ENCODE results near the gene NFYC.
A peak's percentile ranks its signal among the peaks of the same experiment; 100 is the strongest.
"Not testable (repeated sequence)": the region's sequence is repeated elsewhere in the genome, so short reads cannot be mapped to it uniquely, and the experiment has no call there.

The NFYC gene

DNA sequence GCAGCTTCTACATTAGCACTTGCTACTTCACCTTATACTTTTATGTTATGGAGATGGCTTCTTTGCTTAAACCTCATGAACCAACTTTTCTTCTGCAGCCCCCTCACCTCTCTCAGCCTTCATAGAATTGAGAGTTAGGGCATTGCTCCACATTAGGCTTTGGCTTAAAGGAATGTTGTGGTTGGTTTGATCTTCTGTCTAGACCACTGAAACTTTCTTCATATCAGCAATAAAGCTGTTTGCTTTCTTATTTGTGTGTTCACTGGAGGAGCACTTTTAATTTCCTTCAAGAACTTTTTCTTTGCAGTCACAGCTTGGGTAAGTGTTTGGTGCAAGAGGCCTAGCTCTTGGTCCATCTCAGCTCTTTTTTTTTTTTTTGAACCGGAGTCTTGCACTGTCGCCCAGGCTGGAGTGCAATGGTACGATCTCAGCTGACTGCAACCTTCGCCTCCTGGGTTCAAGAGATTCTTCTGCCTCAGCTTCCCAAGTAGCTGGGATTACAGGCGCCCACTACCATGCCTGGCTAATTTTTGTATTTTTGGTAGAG, 37.9 kb downstream of the NFYC start:
- H3K9me3 Mint-ChIP-seq; H3K27ac Mint-ChIP-seq; H3K27me3 Mint-ChIP-seq; H3K4me3 Mint-ChIP-seq; H3K36me3 Mint-ChIP-seq (ENCODE audit: low read depth); DNase-seq; ATAC-seq: not testable (repeated sequence)
- H3K4me1 Mint-ChIP-seq, result peaks cover 45% of the 10 kb centered on the region

- H3K27ac Mint-ChIP-seq, result no peak overlapping the region
- H3K4me1 Mint-ChIP-seq, result peaks cover 44% of the 10 kb centered on the region
- no peak overlapping the region for H3K4me3 Mint-ChIP-seq
- H3K36me3 Mint-ChIP-seq (ENCODE audit: low read depth), result peaks cover 3% of the 10 kb centered on the region
- ATAC-seq (peak; percentile 49), DNase-seq (no peak)
- H3K27me3 Mint-ChIP-seq, result no peaks in the 10 kb centered on the region
- H3K9me3 Mint-ChIP-seq, result no peaks in the 10 kb centered on the region
Measured at GRCh38 chr1:40732756-40733301, 41.3 kb downstream of the NFYC start.

DNA sequence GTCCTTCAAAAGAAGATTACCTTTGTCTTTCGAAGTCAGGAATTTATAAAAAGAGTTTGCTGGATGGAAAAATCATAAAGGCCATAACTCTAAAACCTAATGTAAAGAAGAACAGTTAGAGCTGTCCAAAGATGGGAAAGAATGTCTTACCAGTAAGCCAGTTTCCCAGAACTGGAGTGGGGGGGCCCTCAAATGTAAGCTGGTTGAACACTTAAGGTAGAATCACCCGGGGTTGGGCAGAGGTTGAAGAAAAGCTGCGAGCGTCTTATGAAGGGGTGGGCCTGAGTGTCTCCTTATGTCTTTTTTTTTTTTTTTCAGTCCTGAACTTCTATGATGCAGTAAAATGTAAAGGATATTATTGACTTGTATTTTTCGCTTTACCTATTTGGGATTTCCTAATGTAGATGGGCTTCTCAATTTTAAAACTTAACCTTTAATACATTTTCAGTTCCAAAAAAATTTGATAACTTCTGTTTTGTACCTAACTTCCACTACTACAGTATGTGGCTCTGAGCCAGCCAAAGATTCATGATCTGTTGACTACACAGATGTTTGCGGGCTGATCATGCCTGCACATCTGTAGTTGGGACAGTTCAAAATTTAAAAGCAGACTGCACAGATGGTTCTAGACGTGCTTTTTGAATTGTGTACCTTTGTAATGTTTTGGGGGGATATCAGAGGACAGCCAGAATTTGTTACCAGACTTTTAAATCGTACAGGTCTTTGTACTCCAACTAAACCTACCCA, 43.6 kb downstream of the NFYC start:
- Mint-ChIP-seq H3K27me3 (no peaks in the 10 kb centered on the region), H3K4me3 (no peak overlapping the region), H3K4me1 (peaks cover 29% of the 10 kb centered on the region), H3K27ac (peak overlapping the region; percentile 50), H3K9me3 (no peaks in the 10 kb centered on the region), H3K36me3 (ENCODE audit: low read depth) (peaks cover 13% of the 10 kb centered on the region)
- DNase-seq (no peak), ATAC-seq (no peak)

DNA sequence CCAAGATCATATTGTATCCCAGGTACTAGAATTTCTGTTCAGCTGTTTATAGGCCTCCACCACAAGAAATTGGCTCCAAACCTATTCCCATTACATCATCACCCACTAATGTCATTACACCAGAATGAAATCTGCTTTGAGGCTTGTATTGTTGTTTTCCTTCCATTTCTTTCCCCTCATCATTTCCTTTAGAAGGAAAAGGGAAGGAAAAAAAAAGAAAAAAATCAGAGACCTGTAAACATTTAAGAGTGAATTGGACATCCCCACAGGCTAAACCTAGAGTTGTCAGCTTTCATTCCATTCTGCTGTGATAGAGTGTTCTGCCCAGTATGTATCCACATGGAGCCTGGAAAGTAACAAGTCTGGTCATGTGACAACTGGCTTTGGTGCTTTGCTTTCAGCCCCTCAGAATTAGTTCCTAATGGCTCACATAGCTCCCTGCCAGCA, 44.6 kb downstream of the NFYC start:
- no peaks in the 10 kb centered on the region for H3K27me3 Mint-ChIP-seq
- H3K36me3 Mint-ChIP-seq (ENCODE audit: low read depth), result peaks cover 18% of the 10 kb centered on the region
- H3K4me1 Mint-ChIP-seq, result peaks cover 31% of the 10 kb centered on the region
- no peak for ATAC-seq
- no peak overlapping the region for H3K4me3 Mint-ChIP-seq
- H3K9me3 Mint-ChIP-seq, result no peaks in the 10 kb centered on the region
- no peak for DNase-seq
- H3K27ac Mint-ChIP-seq, result no peak overlapping the region

GRCh38 chr1:40738831-40739230, 47.3 kb downstream of the NFYC start:
- ATAC-seq (no peak), DNase-seq (no peak)
- H3K9me3 Mint-ChIP-seq, result no peaks in the 10 kb centered on the region
- H3K4me1 Mint-ChIP-seq, result peaks cover 40% of the 10 kb centered on the region
- no peaks in the 10 kb centered on the region for H3K27me3 Mint-ChIP-seq
- H3K4me3 Mint-ChIP-seq, result no peak overlapping the region
- H3K36me3 Mint-ChIP-seq (ENCODE audit: low read depth), result peaks cover 38% of the 10 kb centered on the region
- no peak overlapping the region for H3K27ac Mint-ChIP-seq

GRCh38 chr1:40739455-40740008, 48.0 kb downstream of the NFYC start:
- Mint-ChIP-seq H3K27me3 (no peaks in the 10 kb centered on the region), H3K9me3 (no peaks in the 10 kb centered on the region), H3K36me3 (ENCODE audit: low read depth) (peaks cover 38% of the 10 kb centered on the region), H3K27ac (no peak overlapping the region), H3K4me3 (no peak overlapping the region), H3K4me1 (peaks cover 40% of the 10 kb centered on the region)
- DNase-seq (no peak), ATAC-seq (no peak)

- ATAC-seq (no peak), DNase-seq (no peak)
- Mint-ChIP-seq H3K4me1 (peaks cover 35% of the 10 kb centered on the region), H3K27me3 (no peaks in the 10 kb centered on the region), H3K36me3 (ENCODE audit: low read depth) (peaks cover 38% of the 10 kb centered on the region), H3K27ac (peak overlapping the region; percentile 23), H3K9me3 (no peaks in the 10 kb centered on the region), H3K4me3 (no peak overlapping the region)
Measured at GRCh38 chr1:40740039-40740996, 48.8 kb downstream of the NFYC start.

DNA sequence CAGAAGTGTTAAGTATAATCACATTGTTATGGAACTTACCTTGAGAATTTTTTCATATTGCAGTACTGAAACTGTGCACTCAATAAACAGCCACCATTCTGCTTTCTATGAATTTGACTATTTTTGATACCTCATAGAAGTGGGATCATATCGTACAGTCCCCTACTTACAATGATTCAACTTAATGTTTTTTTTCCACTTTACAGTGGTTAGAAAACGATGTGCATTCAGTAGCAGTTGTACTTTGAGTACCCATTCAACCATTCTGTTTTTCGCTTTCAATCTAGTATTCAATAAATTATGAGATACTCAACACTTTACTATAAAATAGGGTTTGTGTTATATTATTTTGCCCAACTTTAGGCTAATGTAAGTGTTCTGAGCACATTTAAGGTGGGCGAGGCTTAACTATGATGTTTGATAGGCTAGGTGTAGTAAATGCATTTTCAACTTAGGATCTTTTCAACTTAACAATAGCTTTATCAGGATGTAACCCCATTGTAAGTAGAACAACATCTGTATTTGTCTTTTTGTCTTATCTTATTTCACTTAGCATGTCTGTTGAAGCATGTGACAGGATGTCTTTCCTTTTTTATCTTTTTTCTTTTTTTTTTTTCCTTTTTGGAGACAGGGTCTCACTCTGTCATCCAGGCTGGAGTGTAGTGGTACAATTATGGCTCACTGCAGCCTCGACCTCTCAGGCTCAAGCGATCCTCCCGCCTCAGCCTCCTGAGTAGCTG, 49.7 kb downstream of the NFYC start:
- Mint-ChIP-seq H3K36me3 (ENCODE audit: low read depth) (peaks cover 38% of the 10 kb centered on the region), H3K4me3 (no peak overlapping the region), H3K27me3 (no peaks in the 10 kb centered on the region)

GRCh38 chr1:40742363-40743061, 51.0 kb downstream of the NFYC start:
- Mint-ChIP-seq H3K4me1 (peaks cover 49% of the 10 kb centered on the region), H3K4me3 (no peak overlapping the region), H3K27me3 (no peaks in the 10 kb centered on the region), H3K27ac (peak overlapping the region; percentile 70), H3K9me3 (no peaks in the 10 kb centered on the region), H3K36me3 (ENCODE audit: low read depth) (peaks cover 44% of the 10 kb centered on the region)
- ATAC-seq, result peak; percentile 87
- no peak for DNase-seq

More for the DNA sequence above, 49.7 kb downstream of the NFYC start:
- H3K27ac Mint-ChIP-seq, result no peak overlapping the region
- H3K9me3 Mint-ChIP-seq, result no peaks in the 10 kb centered on the region
- ATAC-seq (peak; percentile 28), DNase-seq (no peak)
- peaks cover 41% of the 10 kb centered on the region for H3K4me1 Mint-ChIP-seq

- H3K4me1 Mint-ChIP-seq, result peaks cover 49% of the 10 kb centered on the region
- DNase-seq (no peak), ATAC-seq (no peak)
- H3K36me3 Mint-ChIP-seq (ENCODE audit: low read depth), result peaks cover 49% of the 10 kb centered on the region
- no peaks in the 10 kb centered on the region for H3K27me3 Mint-ChIP-seq
- peak overlapping the region; percentile 4 for H3K27ac Mint-ChIP-seq
- H3K9me3 Mint-ChIP-seq, result no peaks in the 10 kb centered on the region
- H3K4me3 Mint-ChIP-seq, result no peak overlapping the region
Measured at GRCh38 chr1:40743452-40743851, 51.9 kb downstream of the NFYC start.

DNA sequence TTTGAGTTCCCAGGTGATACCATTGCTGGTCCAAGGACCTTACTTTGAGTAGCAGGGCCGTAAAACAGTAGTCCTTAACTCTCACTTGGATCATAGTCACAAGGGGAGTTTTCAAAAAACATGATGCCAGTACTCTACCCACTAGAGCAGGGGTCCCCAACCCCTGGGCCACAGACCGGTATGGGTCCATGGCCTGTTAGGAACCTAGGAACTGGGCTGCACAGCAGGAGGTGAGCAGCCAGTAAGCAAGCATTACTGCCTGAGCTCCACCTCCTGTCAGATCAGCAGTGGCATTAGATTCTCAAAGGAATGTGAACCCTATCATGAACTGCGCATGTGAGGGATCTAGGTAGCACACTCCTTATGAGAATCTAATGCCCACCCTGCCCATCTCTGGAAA, 52.4 kb downstream of the NFYC start:
- Mint-ChIP-seq H3K27ac (peak overlapping the region; percentile 4), H3K27me3 (no peaks in the 10 kb centered on the region), H3K9me3 (no peaks in the 10 kb centered on the region), H3K36me3 (ENCODE audit: low read depth) (peaks cover 53% of the 10 kb centered on the region), H3K4me1 (peaks cover 49% of the 10 kb centered on the region), H3K4me3 (no peak overlapping the region)
- no peak for DNase-seq
- ATAC-seq, result no peak

- Mint-ChIP-seq H3K4me1 (peaks cover 44% of the 10 kb centered on the region), H3K27ac (no peak overlapping the region)
- no peak for DNase-seq
Measured at GRCh38 chr1:40745176-40745575, 53.7 kb downstream of the NFYC start.

DNA sequence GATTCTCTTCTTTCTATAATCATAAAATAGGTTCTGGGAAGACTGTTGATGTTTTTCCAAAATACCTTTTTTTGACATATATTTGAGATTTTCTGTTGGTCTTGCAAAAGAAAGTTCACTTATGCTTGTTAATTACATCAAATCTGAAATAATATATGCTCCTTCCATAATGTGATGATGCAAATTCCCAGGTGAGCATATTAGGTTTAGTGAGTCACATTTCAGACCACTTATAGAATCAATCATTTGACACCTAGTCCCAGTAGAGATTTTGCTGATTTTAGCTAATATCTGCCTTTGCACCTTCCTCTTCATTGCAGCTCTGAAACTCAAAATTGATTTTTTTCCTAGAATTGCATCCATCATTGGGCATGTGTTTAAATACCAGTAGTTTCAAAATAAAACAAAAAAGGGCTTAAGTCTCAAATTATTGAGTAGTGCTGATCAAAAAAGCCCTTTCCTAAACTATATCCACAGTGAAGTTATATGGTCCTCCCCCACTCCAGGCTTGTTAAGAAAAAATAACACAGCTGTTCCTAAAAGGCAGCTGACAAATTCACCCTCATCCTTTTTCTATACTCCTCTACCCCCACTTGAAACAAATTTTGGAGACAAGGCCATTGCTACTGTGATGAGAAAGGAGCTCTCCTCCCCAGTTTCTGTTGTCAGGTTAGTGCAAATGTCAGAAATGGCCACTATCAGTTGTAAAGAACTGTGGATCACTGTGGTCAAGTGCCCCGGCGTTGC, 55.0 kb downstream of the NFYC start:
- Mint-ChIP-seq H3K27me3 (no peaks in the 10 kb centered on the region), H3K27ac (no peak overlapping the region), H3K36me3 (ENCODE audit: low read depth) (peaks cover 44% of the 10 kb centered on the region), H3K9me3 (no peaks in the 10 kb centered on the region), H3K4me3 (no peak overlapping the region), H3K4me1 (peaks cover 43% of the 10 kb centered on the region)
- no peak for ATAC-seq
- no peak for DNase-seq

More at GRCh38 chr1:40745176-40745575, 53.7 kb downstream of the NFYC start:
- H3K4me3 Mint-ChIP-seq, result no peak overlapping the region
- no peaks in the 10 kb centered on the region for H3K27me3 Mint-ChIP-seq
- H3K9me3 Mint-ChIP-seq, result no peaks in the 10 kb centered on the region
- no peak for ATAC-seq
- H3K36me3 Mint-ChIP-seq (ENCODE audit: low read depth), result peaks cover 46% of the 10 kb centered on the region

Data from activated naive CD8-positive, alpha-beta T cell treated with anti-CD3 and anti-CD28 coated beads, Interleukin-2, amount 50 U/mL, for 24 hours (primary cell).